GM06990 (cell line): Measurements from ENCODE around the gene TMEM164.

Source experiments
- DNase-seq: peaks from one replicate; pipeline ENCODE4 v3.0.0-alpha.2; 2011; ENCODE audit not compliant: insufficient read length; ENCODE audit errors: extremely low read depth
- H3K27me3 ChIP-seq: replicated peaks from 2 replicates; pipeline ENCODE4 v1.6.0; 2011; ENCODE audit warnings: low read length; ENCODE audit not compliant: control insufficient read depth, insufficient read depth
- H3K36me3 ChIP-seq: 2 replicates; pipeline ENCODE4 v1.5.1; 2011; ENCODE audit warnings: low read length; ENCODE audit not compliant: control insufficient read depth, insufficient read depth
- H3K4me3 ChIP-seq: replicated peaks from 2 replicates; pipeline ENCODE4 v1.5.1; 2011; ENCODE audit warnings: low read depth, mild to moderate bottlenecking, control low read depth, low read length
- CTCF ChIP-seq: IDR thresholded peaks from 2 replicates; pipeline ENCODE4 v1.5.1; 2011; ENCODE audit warnings: low read length, control low read depth, mild to moderate bottlenecking, inconsistent platforms; ENCODE audit not compliant: insufficient read depth, poor library complexity, severe bottlenecking

TMEM164 gene

DNA sequence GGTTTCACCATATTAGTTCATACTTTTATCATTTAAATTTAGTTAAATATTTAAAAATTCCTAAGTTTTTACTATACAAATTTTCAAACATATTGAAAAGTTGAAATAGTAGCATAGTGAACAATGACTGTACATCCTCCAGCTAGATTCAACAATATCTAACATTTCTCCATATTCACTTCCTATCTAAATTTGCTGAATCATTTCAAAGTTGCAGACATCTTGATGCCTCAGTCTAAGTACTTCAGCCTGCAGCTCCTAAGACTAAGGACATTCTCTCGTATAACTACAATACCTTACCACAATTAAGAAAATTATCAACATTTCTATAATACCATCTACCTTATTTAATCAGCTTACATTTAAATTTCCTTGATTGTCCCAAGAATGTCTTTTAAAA lies 132.7 kb downstream of the TMEM164 start:
- H3K4me3 ChIP-seq, result no peak overlapping the region
- DNase-seq, result no peak
- TF ChIP-seq CTCF, result no peak
- H3K36me3 ChIP-seq, result no peaks in the 10 kb centered on the region
- no peaks in the 10 kb centered on the region for H3K27me3 ChIP-seq

DNA sequence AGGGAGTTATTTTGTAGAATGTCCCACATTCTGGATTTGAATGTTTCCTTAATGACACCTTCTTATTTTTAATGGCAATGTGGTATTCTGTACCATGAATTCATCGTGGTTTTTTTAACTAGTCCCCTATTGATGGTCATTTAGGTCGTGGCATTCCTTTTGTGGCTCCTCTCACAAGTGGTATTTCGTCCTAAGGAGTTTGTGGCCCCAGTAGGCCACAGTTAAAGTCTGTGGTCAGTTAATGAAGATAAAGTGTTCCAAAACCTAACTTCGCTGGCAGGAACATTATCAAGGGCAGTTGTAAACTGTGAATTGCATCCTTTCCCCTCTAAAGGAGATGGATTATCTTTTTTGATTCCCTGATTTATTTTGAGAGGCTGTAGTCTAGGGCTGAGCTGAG lies 133.2 kb downstream of the TMEM164 start:
- no peaks in the 10 kb centered on the region for H3K27me3 ChIP-seq
- H3K36me3 ChIP-seq, result no peaks in the 10 kb centered on the region
- no peak for TF ChIP-seq CTCF
- no peak for DNase-seq
- no peak overlapping the region for H3K4me3 ChIP-seq

DNA sequence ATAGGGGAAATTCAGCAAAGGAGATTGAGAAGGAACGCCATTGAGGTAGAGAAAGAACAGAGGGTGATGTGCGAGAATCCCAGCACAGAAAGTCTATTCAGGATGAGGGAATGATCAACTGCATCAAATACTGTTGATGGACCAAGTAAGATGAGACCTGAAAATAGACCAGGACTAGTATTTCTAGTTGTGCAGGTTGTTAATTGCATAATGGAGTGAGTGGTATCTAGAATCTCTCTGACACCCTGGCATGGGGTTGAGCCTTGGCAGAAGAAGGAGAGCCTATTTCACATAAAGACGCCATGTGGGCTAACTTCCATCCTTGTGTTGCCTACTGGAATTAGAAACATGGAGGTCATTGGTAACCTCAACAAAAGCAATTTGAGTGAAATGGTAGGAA lies 135.6 kb downstream of the TMEM164 start:
- Histone ChIP-seq H3K27me3 (no peaks in the 10 kb centered on the region), H3K4me3 (no peak overlapping the region), H3K36me3 (no peaks in the 10 kb centered on the region)
- no peak for TF ChIP-seq CTCF
- DNase-seq, result no peak

GRCh38 chrX:110139172-110139571 lies 136.3 kb downstream of the TMEM164 start:
- DNase-seq, result no peak
- TF ChIP-seq CTCF, result no peak
- H3K36me3 ChIP-seq, result no peaks in the 10 kb centered on the region
- H3K4me3 ChIP-seq, result no peak overlapping the region
- H3K27me3 ChIP-seq, result no peaks in the 10 kb centered on the region

DNA sequence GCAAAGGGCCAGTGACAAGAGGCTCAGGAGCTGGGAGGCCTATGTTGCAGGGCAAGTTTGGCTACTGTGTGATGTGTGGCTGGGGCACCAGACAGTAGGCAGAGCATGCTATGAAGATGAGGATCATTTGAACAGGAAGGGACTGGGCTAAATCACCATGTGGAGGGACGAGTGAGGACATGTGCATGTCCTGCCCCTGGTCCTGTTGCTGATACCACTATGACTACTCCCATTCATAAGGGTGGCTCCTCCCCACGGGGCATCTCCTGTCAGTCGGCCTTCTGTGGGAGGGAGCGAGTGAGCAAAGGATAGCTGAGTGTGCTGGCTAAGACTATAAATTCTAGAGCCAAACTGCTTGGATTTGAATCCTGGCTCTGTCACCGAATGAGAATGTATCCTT lies 139.2 kb downstream of the TMEM164 start:
- TF ChIP-seq CTCF, result no peak
- Histone ChIP-seq H3K27me3 (no peaks in the 10 kb centered on the region), H3K4me3 (no peak overlapping the region), H3K36me3 (no peaks in the 10 kb centered on the region)
- no peak for DNase-seq

- Histone ChIP-seq H3K36me3 (no peaks in the 10 kb centered on the region), H3K4me3 (no peak overlapping the region), H3K27me3 (no peaks in the 10 kb centered on the region)
- no peak for TF ChIP-seq CTCF
- DNase-seq, result no peak
These were observed 140.7 kb downstream of the TMEM164 start for GRCh38 chrX:110143454-110144210.
